Stimulated activated CD8-positive, alpha-beta memory T cell treated with anti-CD3 and anti-CD28 coated beads, Interleukin-12 subunit alpha, Interleukin-12 subunit beta, amount 100 ng/mL, for 4 hours (primary cell): Measurements from ENCODE around the gene VANGL1.

Experiments
- DNase-seq: peaks from one replicate; pipeline ENCODE4 v3.0.0-alpha.2; 2020; ENCODE audit warnings: low read depth

The VANGL1 gene

DNA sequence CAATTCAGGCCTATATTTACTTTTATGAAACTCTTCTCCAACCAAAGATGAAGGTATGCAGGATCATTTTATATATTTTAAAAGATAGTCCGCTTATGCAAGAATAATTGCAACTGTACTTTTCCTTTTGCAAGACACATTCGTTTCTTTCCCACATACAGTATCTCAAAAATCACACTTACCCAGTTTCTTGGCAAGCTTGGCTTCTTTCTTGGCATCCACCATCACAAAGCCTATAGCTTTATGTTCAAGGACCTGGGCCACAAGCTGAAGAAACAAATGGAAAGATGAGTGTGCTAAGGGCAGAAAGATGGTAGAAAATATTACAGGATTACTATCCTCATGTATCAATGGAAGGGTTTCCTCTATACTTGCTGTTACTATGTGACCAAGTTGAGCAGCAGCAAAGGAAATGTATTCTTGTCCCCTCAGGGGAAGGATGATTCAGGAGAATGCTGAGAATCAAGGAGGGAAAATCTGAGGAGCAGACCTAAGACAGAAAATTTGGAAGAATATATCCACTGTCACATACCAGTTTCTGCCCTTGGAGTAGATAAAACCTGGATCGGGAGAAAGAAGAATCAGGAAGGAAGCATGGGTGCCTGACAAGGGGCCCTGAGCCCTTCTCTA is 103.0 kb downstream of the VANGL1 start:
- no peak for DNase-seq

DNA sequence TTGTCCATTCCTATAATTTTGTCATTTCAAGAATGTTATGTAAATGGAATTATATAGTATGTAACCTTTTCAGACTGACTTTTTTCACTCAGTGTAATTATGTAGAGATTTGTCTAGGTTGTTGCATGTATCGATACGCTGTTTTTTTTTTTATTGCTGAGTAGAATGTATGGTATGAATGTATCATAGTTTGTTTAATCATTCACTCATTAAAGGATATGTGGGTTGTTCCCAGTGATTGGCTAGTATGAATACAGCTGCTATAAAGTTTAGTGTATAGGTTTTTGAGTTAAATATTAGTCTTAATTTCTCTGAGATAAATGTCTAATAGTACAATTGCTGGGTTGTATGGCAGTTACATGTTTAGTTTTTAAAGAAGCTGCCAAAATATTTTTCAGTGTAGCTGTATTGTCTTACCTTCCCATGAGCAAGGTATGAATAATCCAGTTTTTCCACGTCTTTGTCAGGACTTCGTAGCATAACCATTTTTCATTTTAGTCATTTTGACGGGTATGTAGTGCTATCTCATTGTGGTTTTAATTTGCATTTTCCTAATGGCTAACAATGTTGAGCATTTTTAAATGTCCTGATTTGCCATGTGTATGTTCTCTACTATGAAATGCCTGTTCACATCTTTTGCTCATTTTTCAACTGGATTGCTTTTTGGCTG is 104.4 kb downstream of the VANGL1 start:
- DNase-seq = no peak
